Lower leg skin (tissue), 4 donors: ENCODE measurements around the gene MMD. TPM values are rescaled to one million over a fixed set of nuclear protein-coding genes. Genes with fewer than 3 reads are reported as not detected.

Experiments
- DNase-seq, 2 donors: peaks; one replicate each; pipeline ENCODE4 v3.0.0-alpha.2; 2019; ENCODE audit warnings: low spot score in 2 of 2
- H3K4me3 ChIP-seq: fragments of 200-600 bp; sonication (generic); 2 replicates; pipeline ENCODE4 v1.5.1; 2017; ENCODE audit warnings: mild to moderate bottlenecking, low read depth; ENCODE audit not compliant: poor library complexity, severe bottlenecking
- CTCF ChIP-seq, 3 donors: fragments of 450-650 bp; IDR thresholded peaks; one replicate each; pipeline ENCODE4 v1.5.1; 2016; ENCODE audit warnings: antibody characterized with exemption in 3 of 3, mild to moderate bottlenecking in 3 of 3, moderate library complexity in 2 of 3
- POLR2A ChIP-seq, 2 donors: fragments of 450-650 bp; IDR thresholded peaks; one replicate each; pipeline ENCODE4 v1.6.1; 2016 to 2017; ENCODE audit warnings: antibody characterized with exemption in 2 of 2, mild to moderate bottlenecking in 1 of 2, moderate library complexity in 1 of 2
- WGBS, 2 donors: methylation state at CpG; one replicate each; pipeline ENCODE4 v1.1.5; 2018; 5-methylcytosine and 5-hydroxymethylcytosine counted together
- intact Hi-C: fragments of 100-400 bp; cut with DNase I; formaldehyde crosslinking; loops from one replicate; pipeline ENCODE4 v1.15.0; 2023; ENCODE audit warnings: low total_unique reads
- total RNA-seq, 4 donors: library from RNA; depleted of rRNA; stranded (reverse); fragments of >200 nt; gene quantifications; one replicate each; pipeline ENCODE4 v1.1.0, GENCODE V29; 2016

Gene MMD
- total RNA-seq, 4 donors from 2014 or later, result 3.2 to 9.7 (median 6.8) TPM

- WGBS, 2 donors, result 40 to 42% methylated on average over 2 of the region's 2 CpGs
- intact Hi-C loops, result no loop called here
- DNase-seq, result no peak
- TF ChIP-seq POLR2A (IDR thresholded peaks at IDR 0.05), result no peak
- H3K4me3 ChIP-seq, result no peak overlapping the region
These were observed 19.9 kb upstream of the MMD start for GRCh38 chr17:55441544-55441943.

DNA sequence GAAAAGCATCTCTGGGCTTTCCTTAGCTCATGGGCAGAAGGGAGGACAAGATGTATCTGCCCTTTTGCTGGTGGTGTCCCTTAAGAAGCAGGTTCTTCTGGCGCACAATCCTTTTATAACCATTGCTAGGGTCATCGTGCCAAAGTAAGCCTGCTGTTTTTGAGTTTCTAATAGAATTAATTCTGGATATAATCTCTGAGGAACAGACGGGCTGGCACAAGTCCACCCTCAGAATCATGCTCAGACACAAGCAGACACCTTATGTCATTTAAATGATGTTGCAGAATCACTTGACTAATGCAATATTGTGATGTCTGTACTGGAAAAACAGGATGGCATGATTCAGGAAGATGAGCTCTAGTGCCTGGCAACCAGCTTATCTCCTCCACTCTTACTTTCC is 18.8 kb upstream of the MMD start:
- H3K4me3 ChIP-seq, result no peak overlapping the region
- TF ChIP-seq POLR2A (IDR thresholded peaks at IDR 0.05) (no peak), CTCF (IDR thresholded peaks at IDR 0.05) (no peak)
- DNase-seq, result no peak
- intact Hi-C loops, result no loop called here
- WGBS, 2 donors, result 36 to 47% methylated on average over 3 of the region's 3 CpGs

DNA sequence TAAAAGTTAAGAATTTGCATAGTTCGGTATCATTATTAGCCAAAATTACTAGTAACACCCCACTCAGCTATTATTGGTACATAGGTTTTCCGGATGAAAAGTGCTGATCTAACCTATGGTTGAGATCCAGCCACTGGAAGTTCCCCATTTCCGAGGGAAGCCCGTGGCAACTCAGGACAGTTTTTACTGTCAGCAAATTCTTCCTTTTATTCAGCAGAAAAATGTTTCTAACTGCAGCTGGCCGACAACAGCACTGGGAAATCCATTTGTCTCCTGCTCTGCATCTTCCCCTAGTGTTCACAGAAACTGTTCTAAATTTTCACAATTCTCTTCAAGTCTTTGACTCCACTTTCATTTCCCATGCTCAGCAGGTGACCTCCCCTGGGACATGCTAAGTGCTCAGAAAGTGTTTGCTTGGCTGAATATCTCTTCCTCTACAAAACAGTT is 15.5 kb upstream of the MMD start:
- TF ChIP-seq POLR2A (IDR thresholded peaks at IDR 0.05) (no peak), CTCF (IDR thresholded peaks at IDR 0.05) (no peak)
- DNase-seq, result no peak
- intact Hi-C loops, result no loop called here
- H3K4me3 ChIP-seq, result no peak overlapping the region
- WGBS, 2 donors, result 26 to 32% methylated on average over 5 of the region's 5 CpGs

- intact Hi-C loops, result no loop called here
- TF ChIP-seq CTCF (IDR thresholded peaks at IDR 0.05) (no peak), POLR2A (IDR thresholded peaks at IDR 0.05) (no peak)
- WGBS, 2 donors, result 51 to 68% methylated on average over 4 of the region's 4 CpGs
- DNase-seq, result no peak
- H3K4me3 ChIP-seq, result no peak overlapping the region
These were observed 14.9 kb upstream of the MMD start for GRCh38 chr17:55436224-55437158.

GRCh38 chr17:55435408-55435807 is 13.8 kb upstream of the MMD start:
- 73 to 96% methylated on average over 4 of the region's 4 CpGs for WGBS, 2 donors
- TF ChIP-seq POLR2A (IDR thresholded peaks at IDR 0.05), result no peak
- TF ChIP-seq CTCF (IDR thresholded peaks at IDR 0.05), result no peak
- H3K4me3 ChIP-seq, result no peak overlapping the region
- no peak for DNase-seq
- intact Hi-C loops, result no loop called here

- WGBS, 2 donors, result 89 to 91% methylated on average over 1 of the region's 1 CpG
- no peak overlapping the region for H3K4me3 ChIP-seq
- no peak for DNase-seq
- TF ChIP-seq CTCF (IDR thresholded peaks at IDR 0.05) (no peak), POLR2A (IDR thresholded peaks at IDR 0.05) (no peak)
- intact Hi-C loops, result no loop called here
These were observed 13.1 kb upstream of the MMD start for GRCh38 chr17:55434721-55435120.
